ENCODE data around the gene MTG1.

The MTG1 gene

GRCh38 chr10:133453516-133454203 is 59.7 kb downstream of the MTG1 start, which contains the start of gene SCART1:
TSS of gene SCART1 (plus strand) at chr10:133453945. CDS start at chr10:133453998, 53 bp downstream.
- DNase-seq: no peak

GRCh38 chr10:133454204-133454893 is 60.4 kb downstream of the MTG1 start:
- no peak for DNase-seq

- no peak for DNase-seq
These were observed 61.2 kb downstream of the MTG1 start for GRCh38 chr10:133455196-133455595.

DNA sequence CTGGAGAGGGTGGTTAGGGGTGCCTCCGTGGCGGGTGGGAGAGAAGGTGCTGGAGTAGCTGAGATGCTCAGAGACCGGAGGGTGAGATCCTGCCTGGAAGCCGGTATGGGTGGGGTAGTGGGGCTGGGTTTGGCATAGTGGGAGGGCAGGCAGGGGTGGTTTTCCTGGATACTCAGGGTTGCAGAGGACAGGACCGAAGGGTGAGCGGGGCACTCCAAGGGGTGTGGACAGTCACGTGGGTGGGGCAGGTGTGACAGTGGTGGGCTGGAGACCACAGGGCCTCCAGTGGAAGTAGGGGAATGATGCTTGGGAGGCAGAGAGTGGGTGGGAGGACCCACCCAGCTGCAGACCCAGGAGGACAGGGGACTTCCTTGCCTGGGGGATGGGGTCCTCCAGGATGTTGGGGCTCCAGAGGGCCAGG is 61.7 kb downstream of the MTG1 start:
- DNase-seq: no peak

DNA sequence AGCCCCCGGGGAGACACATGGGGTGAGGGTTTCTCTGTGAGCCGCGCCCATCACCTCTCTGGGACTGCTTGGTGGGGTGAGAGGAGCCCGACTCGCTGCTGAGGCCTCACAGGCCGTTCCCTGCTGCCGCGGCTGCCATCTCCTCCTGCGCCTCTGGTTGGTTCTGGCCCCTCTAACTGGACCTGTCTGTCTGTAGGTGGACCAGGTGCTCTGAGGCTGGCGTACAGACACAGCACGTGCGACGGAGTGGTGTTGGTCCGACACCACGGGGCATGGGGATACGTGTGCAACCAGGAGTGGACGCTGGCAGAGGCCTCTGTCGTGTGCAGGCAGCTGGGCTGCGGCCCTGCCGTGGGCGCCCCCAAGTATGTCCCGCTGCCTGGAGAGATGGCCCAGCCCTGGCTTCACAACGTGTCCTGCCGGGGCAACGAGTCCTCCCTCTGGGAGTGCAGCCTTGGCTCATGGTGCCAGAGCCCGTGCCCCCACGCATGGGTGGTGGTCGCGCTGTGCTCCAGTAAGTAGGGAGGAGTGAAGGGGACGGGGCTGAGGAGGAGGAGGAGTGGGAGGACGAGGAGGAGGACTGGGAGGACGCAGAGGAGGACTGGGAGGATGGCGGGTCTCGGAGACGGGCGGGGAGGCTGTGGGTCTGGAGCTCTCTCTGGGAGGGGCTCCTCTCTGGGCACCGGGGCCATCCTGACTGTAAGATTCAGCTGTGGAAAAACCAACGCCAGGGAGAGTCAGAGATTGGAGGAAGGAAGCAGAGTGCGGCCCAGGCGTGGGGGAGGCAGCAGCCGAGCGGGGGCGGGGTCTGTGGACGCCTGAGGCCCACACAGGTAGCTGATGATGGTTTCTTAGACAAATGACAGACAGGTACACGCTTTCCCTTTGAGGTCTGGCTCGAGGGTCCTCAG is 62.3 kb downstream of the MTG1 start:
- no peak for DNase-seq

DNA sequence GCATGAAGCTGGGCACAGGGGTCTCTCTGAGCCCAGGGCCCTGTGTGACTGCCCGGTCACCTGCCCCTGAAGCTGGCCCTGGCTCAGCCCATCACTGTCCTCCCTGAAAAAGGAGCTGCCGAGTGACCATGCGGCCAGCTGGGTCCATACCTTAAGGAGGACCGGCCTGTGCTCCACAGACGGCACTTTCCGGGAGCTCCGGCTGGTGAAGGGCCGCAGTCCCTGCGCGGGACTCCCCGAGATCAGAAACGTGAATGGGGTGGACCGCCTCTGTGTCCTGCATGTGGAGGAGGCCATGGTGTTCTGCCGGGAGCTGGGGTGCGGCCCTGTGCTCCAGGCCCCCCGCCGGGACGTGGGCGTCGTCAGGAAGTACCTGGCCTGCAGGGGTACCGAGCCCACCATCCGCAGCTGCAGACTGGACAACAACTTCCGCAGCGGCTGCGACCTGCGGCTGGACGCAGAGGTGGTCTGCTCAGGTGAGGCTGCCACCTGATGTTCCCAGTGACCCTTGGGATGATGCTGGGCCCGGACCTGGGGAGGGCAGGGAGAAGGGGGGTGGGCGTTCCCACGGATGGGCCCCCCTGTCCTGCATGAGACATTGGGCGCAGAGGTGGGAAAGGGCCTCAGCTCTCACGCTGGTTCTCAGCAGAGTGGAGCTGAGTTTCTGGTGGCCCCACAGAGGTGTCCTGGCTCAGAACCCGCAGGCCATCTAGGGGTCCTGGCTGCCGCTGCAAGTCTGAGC is 63.3 kb downstream of the MTG1 start:
- DNase-seq: no peak

DNA sequence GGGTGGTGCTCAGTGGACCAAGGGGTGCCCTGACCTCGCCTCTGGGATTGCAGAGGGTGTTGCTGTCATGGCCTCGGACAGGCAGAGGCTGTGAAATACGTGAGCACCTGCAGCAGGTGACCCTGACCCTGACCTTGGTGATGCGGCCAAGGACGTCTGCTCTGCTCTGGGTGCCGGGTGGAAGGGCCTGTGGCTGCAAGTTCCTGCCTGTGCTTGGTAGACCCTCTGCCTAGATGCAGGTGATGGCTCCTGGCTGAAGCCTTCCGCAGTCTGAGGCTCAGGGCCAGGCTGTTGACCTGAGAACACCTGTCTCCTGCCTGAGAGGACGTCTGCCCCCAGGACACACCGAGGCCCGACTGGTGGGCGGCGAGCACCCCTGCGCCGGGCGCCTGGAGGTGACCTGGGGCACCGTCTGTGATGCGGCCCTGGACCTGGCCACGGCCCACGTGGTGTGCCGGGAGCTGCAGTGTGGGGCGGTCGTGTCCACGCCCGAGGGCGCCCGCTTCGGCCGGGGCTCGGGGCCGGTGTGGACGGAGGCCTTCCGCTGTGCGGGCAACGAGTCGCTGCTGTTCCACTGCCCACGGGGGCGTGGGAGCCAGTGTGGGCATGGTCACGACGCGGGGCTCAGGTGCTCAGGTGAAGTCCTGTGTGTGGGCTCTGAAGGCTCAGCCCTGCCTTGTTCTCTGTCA is 64.2 kb downstream of the MTG1 start:
- no peak for DNase-seq

DNA sequence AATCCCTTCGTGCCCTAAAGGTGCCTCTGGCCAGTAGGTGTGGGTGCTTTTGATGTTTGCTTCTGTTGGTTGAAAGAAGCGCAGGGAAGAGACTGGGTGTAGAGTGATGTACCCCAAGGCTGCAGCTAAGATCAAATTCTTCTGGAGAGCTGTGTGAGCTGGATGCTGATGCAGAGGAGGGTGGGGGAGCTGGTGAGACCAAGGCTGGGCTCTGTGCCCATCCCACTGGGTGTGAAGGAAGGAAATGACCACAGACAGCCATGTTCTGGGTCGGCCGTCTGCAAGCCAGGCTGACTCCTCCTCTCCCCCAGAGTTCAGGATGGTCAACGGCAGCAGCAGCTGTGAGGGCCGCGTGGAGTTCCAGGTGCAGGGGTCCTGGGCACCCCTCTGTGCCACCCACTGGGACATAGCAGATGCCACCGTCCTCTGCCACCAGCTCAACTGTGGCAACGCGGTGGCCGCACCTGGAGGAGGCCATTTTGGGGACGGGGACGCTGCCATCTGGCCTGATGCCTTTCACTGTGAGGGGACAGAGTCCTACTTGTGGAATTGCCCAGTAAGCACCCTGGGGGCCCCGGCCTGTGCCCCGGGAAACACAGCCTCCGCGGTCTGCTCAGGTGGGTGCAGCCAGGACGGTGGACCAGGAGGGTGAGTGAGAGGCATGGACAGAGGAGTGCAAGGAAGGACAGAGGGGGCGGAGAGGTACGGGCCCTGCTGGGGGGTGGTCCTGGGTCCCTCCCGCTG is 64.9 kb downstream of the MTG1 start:
- DNase-seq: no peak

GRCh38 chr10:133459454-133460207 is 65.7 kb downstream of the MTG1 start:
- no peak for DNase-seq

GRCh38 chr10:133460208-133460769 is 66.3 kb downstream of the MTG1 start:
- no peak for DNase-seq

DNA sequence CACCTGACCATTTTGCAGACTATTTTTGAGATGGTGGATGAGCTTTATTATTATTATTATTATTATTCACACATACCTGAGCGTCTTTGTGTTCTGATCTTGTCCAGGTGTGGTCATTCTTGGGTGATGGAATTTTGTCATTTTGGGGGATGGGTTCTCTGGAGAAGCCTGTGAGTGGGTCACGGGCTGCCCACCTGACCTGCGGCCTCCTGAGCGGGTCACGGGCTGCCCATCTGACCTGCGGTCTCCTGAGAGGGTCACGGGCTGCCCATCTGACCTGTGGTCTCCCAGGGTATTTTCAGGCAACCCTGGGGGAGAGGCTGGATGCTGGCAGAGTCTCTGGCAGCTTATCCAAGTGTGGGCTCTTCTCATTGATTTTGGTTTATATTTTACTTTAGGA is 67.1 kb downstream of the MTG1 start:
- DNase-seq: no peak

DNA sequence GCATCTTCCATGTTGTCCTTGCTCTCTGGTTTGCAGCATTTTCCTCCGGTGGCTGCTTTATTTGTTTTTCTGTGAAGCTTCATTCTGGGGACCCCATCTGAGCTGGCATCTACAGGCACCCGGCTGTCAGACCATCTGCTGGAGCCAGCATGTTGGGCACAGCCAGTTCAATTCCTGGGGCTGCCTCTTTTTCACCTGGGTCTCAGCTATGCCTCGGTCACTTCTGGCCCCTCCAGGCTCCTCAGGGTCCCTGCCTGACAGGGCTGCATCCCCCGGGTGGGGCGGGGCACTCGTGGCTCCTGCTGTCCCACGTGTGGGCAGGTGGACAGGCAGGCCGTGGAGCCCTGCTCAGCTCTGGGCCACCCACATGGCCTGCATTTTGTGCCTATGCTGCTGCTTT is 67.9 kb downstream of the MTG1 start:
- DNase-seq: peak in 1 of 14 donors; percentile 93

- peak in 1 of 14 donors; percentile 41 for DNase-seq
These were observed 68.8 kb downstream of the MTG1 start for GRCh38 chr10:133462512-133463305.

GRCh38 chr10:133464582-133465031 is 70.7 kb downstream of the MTG1 start:
- no peak for DNase-seq

GRCh38 chr10:133465191-133465949 is 71.4 kb downstream of the MTG1 start:
- DNase-seq: no peak

DNA sequence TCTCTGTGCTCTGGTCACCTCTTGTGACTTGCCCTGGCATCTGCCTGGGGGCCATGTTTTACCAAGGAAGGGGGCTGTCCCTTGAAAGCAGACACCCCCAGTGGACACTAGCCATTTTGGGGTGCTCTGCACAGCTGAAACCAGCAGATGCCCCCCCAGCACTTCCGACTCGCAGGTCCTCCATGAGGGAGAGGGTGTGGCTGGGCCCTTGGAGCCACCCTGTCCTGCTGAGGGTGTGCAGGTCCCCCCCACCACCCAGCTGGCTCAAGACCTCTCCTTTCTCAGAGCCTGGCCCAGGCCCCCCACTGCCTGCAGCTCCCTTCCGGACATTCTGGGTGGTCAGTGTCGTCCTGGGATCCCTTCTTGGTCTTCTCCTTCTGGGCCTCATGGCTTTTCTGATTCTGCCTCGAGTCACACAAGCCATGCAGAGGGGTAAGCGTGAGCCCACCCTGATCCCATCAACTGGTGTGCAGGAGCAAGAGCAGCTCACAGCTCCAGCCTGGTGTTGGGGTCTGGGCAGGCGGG is 72.1 kb downstream of the MTG1 start:
- no peak for DNase-seq

DNA sequence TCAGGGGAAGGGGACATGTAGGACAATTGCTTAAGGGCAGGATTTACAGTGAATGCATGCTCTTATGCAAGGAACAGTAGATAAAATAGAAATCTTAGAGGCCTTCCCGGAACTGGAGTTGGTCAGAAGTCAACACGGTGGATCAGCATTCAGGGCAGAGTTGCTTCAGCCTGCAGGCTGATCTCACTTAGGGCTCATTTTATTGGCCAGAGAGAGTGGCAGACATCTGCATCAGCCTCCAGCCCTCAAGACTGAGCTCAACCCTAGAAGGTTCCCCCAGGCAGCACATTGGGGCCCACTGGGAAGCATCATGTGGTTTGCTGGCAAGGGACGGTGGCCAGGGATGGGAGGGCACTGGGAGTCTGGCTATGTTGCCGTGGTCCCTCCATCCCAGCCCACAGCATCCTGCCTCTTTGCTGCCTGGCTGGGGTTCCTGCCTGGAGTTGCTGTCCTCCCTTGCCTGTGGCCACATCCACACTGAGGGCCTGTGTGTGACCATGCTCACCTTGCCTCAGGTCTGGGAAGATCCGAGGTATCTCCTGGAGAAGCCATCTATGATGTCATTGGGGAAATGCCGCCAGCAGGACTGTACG is 72.8 kb downstream of the MTG1 start:
- DNase-seq: no peak
